Mesothelial cell of epicardium (in vitro differentiated cells): ENCODE measurements around the gene PRAMEF6. TPM values are rescaled to one million over a fixed set of nuclear protein-coding genes. Genes with fewer than 3 reads are reported as not detected.
"Not testable (repeated sequence)": the region's sequence is repeated elsewhere in the genome, so short reads cannot be mapped to it uniquely, and the experiment has no call there.

ENCODE experiments used
- DNase-seq, 2 experiments: peaks; one replicate each; pipeline ENCODE4 v3.0.0; 2021; ENCODE audit warnings: low spot score in 2 of 2; ENCODE audit not compliant: unreplicated experiment in 2 of 2
- H3K27ac Mint-ChIP-seq: 2 replicates; pipeline ENCODE4 v1.8.0; 2021; ENCODE audit warnings: mixed read lengths
- H3K27me3 Mint-ChIP-seq: 2 replicates; pipeline ENCODE4 v1.8.0; 2021; ENCODE audit warnings: low read depth, mixed read lengths
- H3K36me3 Mint-ChIP-seq: 2 replicates; pipeline ENCODE4 v1.8.0; 2021; ENCODE audit warnings: mixed read lengths
- H3K4me1 Mint-ChIP-seq: 2 replicates; pipeline ENCODE4 v1.8.0; 2021; ENCODE audit warnings: mixed read lengths
- H3K4me3 Mint-ChIP-seq: 2 replicates; pipeline ENCODE4 v1.8.0; 2021; ENCODE audit warnings: mild to moderate bottlenecking, moderate library complexity, mixed read lengths
- H3K9me3 Mint-ChIP-seq: 2 replicates; pipeline ENCODE4 v1.8.0; 2021; ENCODE audit warnings: mixed read lengths
- total RNA-seq: library from RNA; stranded (reverse); gene quantifications from 3 replicates; pipeline ENCODE4 v1.2.1, GENCODE V29; 2021

Gene PRAMEF6
- total RNA-seq: not detected in 3 replicates

DNA sequence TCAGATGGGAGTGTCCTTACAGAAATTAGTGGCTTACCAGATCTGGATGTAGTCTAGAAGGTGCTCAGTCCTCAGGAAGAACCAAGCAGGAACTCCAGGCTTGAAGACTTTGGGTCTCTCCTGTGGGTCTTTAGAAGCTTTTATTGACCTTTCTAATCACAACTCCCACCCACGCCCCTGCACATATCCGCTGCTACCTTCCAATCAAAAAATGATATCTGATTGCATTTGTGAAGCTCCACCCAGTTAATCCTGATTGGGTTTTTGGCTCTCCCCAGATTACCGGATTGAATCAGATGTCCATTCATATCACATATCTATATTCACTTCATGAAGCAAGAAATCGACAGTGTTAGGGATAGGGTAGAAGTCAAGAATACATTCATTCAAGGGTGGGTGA, at the start of gene PRAMEF6:
PRAMEF6 (minus strand) TSS at position 101 of the 400 bp plus-strand sequence. CDS start 5,062 bp downstream, outside the sequence.
- DNase-seq, H3K27ac Mint-ChIP-seq, H3K9me3 Mint-ChIP-seq, H3K36me3 Mint-ChIP-seq, H3K4me3 Mint-ChIP-seq, H3K4me1 Mint-ChIP-seq, H3K27me3 Mint-ChIP-seq: not testable (repeated sequence)

DNA sequence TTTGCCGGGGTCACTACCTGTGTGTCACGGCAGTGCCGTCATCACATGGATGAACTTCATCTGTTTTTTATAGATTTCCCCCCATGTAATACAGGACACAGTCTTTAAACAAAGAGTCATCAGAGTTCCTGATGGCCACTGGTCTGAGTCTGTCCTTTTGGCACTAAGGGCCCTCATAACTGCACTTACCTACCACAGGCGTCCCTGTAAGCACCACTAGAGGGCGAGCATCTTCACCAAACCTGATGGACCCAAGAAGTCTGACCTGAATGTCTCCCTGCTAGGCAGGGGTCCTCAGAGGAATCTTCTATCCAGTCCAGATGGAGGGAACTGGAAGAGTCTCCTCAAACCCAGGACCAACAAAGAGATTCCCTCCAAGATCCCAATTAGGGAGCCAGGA, 23.0 kb downstream of the PRAMEF6 start:
- not testable (repeated sequence) for DNase-seq, H3K9me3 Mint-ChIP-seq, H3K4me3 Mint-ChIP-seq, H3K27ac Mint-ChIP-seq, H3K36me3 Mint-ChIP-seq, H3K4me1 Mint-ChIP-seq, H3K27me3 Mint-ChIP-seq

DNA sequence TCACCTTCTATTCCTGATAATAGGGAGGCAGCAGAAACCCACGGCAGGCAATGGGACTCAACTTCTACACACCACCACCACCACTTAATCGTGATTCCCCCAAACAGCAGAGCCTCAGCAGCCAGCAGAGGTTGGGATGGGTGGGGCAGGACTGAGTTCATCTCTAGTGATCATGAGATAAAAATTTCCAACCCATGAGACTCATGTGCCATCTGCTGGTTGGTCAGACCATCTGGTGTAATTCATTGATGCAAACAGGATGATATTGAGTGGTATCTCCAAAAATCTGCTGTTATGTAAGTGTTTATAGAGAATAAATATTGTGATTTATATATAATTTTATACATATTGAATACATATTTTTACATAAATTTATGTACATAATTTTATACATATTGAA, 25.6 kb downstream of the PRAMEF6 start:
- not testable (repeated sequence) for H3K27me3 Mint-ChIP-seq, H3K4me1 Mint-ChIP-seq, H3K27ac Mint-ChIP-seq, H3K4me3 Mint-ChIP-seq, DNase-seq, H3K36me3 Mint-ChIP-seq, H3K9me3 Mint-ChIP-seq

DNA sequence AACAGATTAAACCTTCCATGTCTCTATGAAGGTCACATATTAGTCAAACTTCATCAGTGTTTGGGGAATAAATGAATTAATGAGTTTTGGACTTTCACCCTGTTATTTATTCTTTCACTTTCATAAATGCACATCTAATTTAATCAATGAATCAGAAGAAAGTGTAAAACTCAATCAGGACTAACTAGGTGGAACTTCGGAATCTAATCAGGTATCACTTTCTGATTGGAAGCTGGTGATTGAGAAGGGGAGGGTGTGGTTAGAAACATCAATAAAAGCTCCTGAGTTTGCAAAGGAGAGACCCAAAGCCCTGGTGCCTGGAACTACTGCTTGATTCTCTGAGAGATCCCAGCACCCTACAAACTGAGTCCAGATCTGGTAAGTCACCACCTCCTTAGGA, 31.1 kb downstream of the PRAMEF6 start, which contains the start of gene PRAMEF7:
PRAMEF7 (plus strand) TSS at position 301 of the 400 bp plus-strand sequence. CDS start 1,083 bp downstream, outside the sequence.
- H3K27me3 Mint-ChIP-seq, H3K36me3 Mint-ChIP-seq, DNase-seq, H3K27ac Mint-ChIP-seq, H3K9me3 Mint-ChIP-seq, H3K4me3 Mint-ChIP-seq, H3K4me1 Mint-ChIP-seq: not testable (repeated sequence)

DNA sequence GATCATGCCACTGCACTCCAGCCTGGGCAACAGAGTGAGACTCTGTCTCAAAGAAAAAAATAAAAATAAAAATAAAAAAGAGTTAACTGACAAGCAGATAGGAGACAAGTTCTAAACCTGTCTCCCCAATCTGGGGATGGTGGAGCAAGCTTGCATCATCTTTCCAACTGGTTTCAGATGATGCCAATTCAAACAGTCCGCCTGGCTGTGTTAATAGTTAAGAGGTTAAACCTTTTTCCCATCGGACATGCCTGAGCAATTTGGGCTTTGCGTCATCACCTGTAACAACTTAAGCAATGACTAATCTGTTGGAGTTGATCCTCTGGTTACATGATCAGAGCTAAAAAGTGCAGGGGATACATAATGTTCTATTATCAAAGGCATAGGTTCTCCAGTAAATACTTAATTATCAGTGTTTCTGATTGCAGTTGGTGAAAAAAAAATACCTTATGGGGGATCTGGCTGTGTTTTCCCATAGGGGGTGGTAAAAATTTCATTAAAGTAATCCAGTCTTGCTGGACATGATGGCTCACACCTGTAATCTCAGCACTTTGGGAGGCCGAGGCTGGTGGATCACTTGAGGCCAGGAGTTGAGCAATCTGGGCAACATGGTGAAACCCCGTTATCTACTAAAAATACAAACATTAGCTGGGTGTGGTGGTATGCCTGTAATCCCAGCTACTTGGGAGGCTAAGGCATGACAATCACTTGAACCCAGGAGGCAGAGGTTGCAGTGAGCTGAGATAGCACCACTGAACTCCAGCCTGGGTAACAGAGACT, 43.4 kb downstream of the PRAMEF6 start:
- H3K27ac Mint-ChIP-seq, H3K36me3 Mint-ChIP-seq, DNase-seq, H3K9me3 Mint-ChIP-seq, H3K4me3 Mint-ChIP-seq, H3K27me3 Mint-ChIP-seq, H3K4me1 Mint-ChIP-seq: not testable (repeated sequence)

DNA sequence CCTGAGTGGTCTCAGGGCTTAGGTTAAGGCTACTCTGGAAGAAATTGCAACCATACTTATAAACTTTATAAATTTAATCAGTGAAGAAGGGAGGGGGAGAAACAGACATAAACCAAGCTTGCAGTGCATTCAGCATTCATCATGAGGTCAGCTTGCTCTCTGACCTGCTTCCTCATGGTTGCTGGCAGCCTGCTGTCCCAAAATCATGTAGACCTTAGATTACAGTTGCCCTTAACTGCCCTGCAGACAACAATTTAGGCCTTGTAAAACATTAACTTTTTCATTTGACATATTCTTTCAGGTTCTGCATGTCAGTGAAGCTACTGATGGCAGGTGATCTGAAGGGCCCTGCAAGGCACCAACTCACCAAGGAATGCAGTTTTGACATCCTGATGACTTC, 48.2 kb downstream of the PRAMEF6 start:
- H3K27ac Mint-ChIP-seq, H3K36me3 Mint-ChIP-seq, H3K4me3 Mint-ChIP-seq, H3K4me1 Mint-ChIP-seq, H3K9me3 Mint-ChIP-seq, H3K27me3 Mint-ChIP-seq, DNase-seq: not testable (repeated sequence)

DNA sequence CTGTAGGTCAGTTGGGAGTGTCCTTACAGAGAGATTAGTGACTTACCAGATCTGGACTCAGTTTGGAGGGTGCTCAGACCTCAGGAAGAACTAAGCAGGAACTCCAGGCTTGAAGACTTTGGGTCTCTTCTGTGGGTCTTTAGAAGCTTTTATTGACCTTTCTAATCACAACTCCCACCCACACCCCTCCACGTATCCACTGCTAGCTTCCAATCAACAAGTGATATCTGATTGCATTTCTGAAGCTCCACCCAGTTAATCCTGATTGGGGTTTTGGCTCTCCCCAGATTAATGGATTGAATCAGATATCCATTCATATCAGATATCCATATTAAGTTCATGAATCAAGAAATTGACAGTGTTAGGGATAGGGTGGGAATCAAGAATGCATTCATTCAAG, 49.2 kb downstream of the PRAMEF6 start, which contains the start of gene PRAMEF10:
PRAMEF10 (minus strand) TSS at position 101 of the 400 bp plus-strand sequence. CDS start 2,423 bp downstream, outside the sequence.
- H3K36me3 Mint-ChIP-seq, H3K4me3 Mint-ChIP-seq, H3K27me3 Mint-ChIP-seq, H3K27ac Mint-ChIP-seq, H3K9me3 Mint-ChIP-seq, H3K4me1 Mint-ChIP-seq, DNase-seq: not testable (repeated sequence)

Other genes starting within 250 kb of the PRAMEF6 start
- gene AADACL3, start 231.5 kb downstream of the PRAMEF6 start, total RNA-seq: not detected in 3 replicates
- gene CFAP107, start 201.4 kb downstream of the PRAMEF6 start, total RNA-seq: not detected in 3 replicates
- not detected in 3 replicates for gene PRAMEF12, start 173.8 kb downstream of the PRAMEF6 start, total RNA-seq
- gene PRAMEF1, start 156.2 kb downstream of the PRAMEF6 start, total RNA-seq: not detected in 3 replicates
- gene PRAMEF11, start 116.2 kb downstream of the PRAMEF6 start, total RNA-seq: not detected in 3 replicates
- not detected in 3 replicates for gene HNRNPCL1, start 98.9 kb downstream of the PRAMEF6 start, total RNA-seq
- gene PRAMEF2, start 90.5 kb downstream of the PRAMEF6 start, total RNA-seq: not detected in 3 replicates
- not detected in 3 replicates for gene PRAMEF4, start 61.4 kb downstream of the PRAMEF6 start, total RNA-seq
- gene PRAMEF10, start 49.3 kb downstream of the PRAMEF6 start, total RNA-seq: not detected in 3 replicates
- not detected in 3 replicates for gene PRAMEF7, start 31.0 kb downstream of the PRAMEF6 start, total RNA-seq
- not detected in 3 replicates for gene PRAMEF27, start 109.0 kb upstream of the PRAMEF6 start, total RNA-seq
- gene HNRNPCL3, start 113.2 kb upstream of the PRAMEF6 start, total RNA-seq: not detected in 3 replicates
- not detected in 3 replicates for gene PRAMEF25, start 123.2 kb upstream of the PRAMEF6 start, total RNA-seq
- gene HNRNPCL2, start 169.3 kb upstream of the PRAMEF6 start, total RNA-seq: not detected in 3 replicates
- not detected in 3 replicates for gene PRAMEF26, start 208.4 kb upstream of the PRAMEF6 start, total RNA-seq
- gene HNRNPCL4, start 218.1 kb upstream of the PRAMEF6 start, total RNA-seq: not detected in 3 replicates
- not detected in 3 replicates for gene PRAMEF9, start 224.3 kb upstream of the PRAMEF6 start, total RNA-seq